ENCODE results near the gene NCS1.

The NCS1 gene

GRCh38 chr9:130243882-130244170 is 71.6 kb downstream of the NCS1 start:
- TF ChIP-seq CTCF (IDR thresholded peaks at IDR 0.05; ENCODE audit: low read length, missing control alignments), result no peak
- no peak for DNase-seq (ENCODE audit: low read depth)
- no peak overlapping the region for H3K4me3 ChIP-seq (replicated peaks; ENCODE audit: low read depth, low read length)

GRCh38 chr9:130244548-130245165 is 72.5 kb downstream of the NCS1 start:
- H3K4me3 ChIP-seq (replicated peaks; ENCODE audit: low read depth, low read length), result no peak overlapping the region
- DNase-seq (ENCODE audit: low read depth), result no peak
- no peak for TF ChIP-seq CTCF (IDR thresholded peaks at IDR 0.05; ENCODE audit: low read length, missing control alignments)

- no peak for TF ChIP-seq CTCF (IDR thresholded peaks at IDR 0.05; ENCODE audit: low read length, missing control alignments)
- H3K4me3 ChIP-seq (replicated peaks; ENCODE audit: low read depth, low read length), result no peak overlapping the region
- DNase-seq (ENCODE audit: low read depth), result no peak
Measured at GRCh38 chr9:130245474-130245873, 73.3 kb downstream of the NCS1 start.

- TF ChIP-seq CTCF (IDR thresholded peaks at IDR 0.05; ENCODE audit: low read length, missing control alignments), result no peak
- no peak overlapping the region for H3K4me3 ChIP-seq (replicated peaks; ENCODE audit: low read depth, low read length)
- DNase-seq (ENCODE audit: low read depth), result no peak
Measured at GRCh38 chr9:130246126-130246525, 73.9 kb downstream of the NCS1 start.

GRCh38 chr9:130254747-130255630 is 82.8 kb downstream of the NCS1 start:
- H3K4me3 ChIP-seq (replicated peaks; ENCODE audit: low read depth, low read length), result no peak overlapping the region
- no peak for DNase-seq (ENCODE audit: low read depth)
- no peak for TF ChIP-seq CTCF (IDR thresholded peaks at IDR 0.05; ENCODE audit: low read length, missing control alignments)

GRCh38 chr9:130255631-130256134 is 83.5 kb downstream of the NCS1 start:
- no peak overlapping the region for H3K4me3 ChIP-seq (replicated peaks; ENCODE audit: low read depth, low read length)
- no peak for DNase-seq (ENCODE audit: low read depth)
- TF ChIP-seq CTCF (IDR thresholded peaks at IDR 0.05; ENCODE audit: low read length, missing control alignments), result no peak
